ENCODE data around the gene CDK17. TPM values are rescaled to one million over a fixed set of nuclear protein-coding genes. Genes with fewer than 3 reads are reported as not detected.

Gene CDK17
- total RNA-seq, 1 donor from 2014 or later = 47.1 TPM

GRCh38 chr12:96338852-96339471, 61.3 kb downstream of the CDK17 start:
- TF ChIP-seq, protein P1, sequence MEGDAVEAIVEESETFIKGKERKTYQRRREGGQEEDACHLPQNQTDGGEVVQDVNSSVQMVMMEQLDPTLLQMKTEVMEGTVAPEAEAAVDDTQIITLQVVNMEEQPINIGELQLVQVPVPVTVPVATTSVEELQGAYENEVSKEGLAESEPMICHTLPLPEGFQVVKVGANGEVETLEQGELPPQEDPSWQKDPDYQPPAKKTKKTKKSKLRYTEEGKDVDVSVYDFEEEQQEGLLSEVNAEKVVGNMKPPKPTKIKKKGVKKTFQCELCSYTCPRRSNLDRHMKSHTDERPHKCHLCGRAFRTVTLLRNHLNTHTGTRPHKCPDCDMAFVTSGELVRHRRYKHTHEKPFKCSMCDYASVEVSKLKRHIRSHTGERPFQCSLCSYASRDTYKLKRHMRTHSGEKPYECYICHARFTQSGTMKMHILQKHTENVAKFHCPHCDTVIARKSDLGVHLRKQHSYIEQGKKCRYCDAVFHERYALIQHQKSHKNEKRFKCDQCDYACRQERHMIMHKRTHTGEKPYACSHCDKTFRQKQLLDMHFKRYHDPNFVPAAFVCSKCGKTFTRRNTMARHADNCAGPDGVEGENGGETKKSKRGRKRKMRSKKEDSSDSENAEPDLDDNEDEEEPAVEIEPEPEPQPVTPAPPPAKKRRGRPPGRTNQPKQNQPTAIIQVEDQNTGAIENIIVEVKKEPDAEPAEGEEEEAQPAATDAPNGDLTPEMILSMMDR (IDR thresholded peaks at IDR 0.05) = no peak
- H3K36me3 ChIP-seq = no peaks in the 10 kb centered on the region
- ATAC-seq (no peak), DNase-seq (no peak)
- peaks cover 5% of the 10 kb centered on the region for H3K9me3 ChIP-seq
- H3K4me1 ChIP-seq = no peaks in the 10 kb centered on the region
- no peaks in the 10 kb centered on the region for H3K27me3 ChIP-seq
- intact Hi-C loops (cut with DNase I) = no loop called here
- no peak overlapping the region for H3K27ac ChIP-seq
- no peak overlapping the region for H3K4me3 ChIP-seq

- Histone ChIP-seq H3K27ac (no peak overlapping the region), H3K9me3 (no peaks in the 10 kb centered on the region), H3K4me1 (no peaks in the 10 kb centered on the region), H3K27me3 (no peaks in the 10 kb centered on the region), H3K36me3 (no peaks in the 10 kb centered on the region), H3K4me3 (no peak overlapping the region)
- intact Hi-C loops (cut with DNase I) = no loop called here
- TF ChIP-seq, protein P1 (IDR thresholded peaks at IDR 0.05) = no peak
- DNase-seq = no peak
- no peak for ATAC-seq
Observed at GRCh38 chr12:96337953-96338352, 62.3 kb downstream of the CDK17 start.

DNA sequence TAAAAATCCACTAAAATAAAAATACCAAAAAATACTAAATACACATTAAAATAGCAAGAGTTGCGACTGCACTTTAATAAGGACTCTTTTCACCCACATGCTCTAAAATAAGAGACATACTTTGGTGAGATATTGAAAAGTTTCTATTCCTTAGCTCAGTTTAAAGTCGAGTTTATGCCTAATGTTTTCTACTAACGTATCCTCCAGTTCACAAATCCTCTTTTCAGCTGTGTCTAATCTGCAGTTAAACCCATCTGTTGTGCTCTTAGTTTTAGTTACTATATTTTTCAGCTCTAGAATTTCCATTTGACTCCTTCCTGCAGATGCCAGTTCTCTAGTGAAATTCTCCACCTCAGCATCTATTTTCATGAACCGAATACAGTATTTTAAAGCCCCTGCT, 63.8 kb downstream of the CDK17 start:
- Histone ChIP-seq H3K27me3 (no peaks in the 10 kb centered on the region), H3K4me1 (no peaks in the 10 kb centered on the region), H3K27ac (no peak overlapping the region), H3K4me3 (no peak overlapping the region), H3K36me3 (peaks cover 7% of the 10 kb centered on the region), H3K9me3 (no peaks in the 10 kb centered on the region)
- DNase-seq (no peak), ATAC-seq (no peak)
- TF ChIP-seq, protein P1 (IDR thresholded peaks at IDR 0.05) = no peak
- intact Hi-C loops (cut with DNase I) = no loop called here

DNA sequence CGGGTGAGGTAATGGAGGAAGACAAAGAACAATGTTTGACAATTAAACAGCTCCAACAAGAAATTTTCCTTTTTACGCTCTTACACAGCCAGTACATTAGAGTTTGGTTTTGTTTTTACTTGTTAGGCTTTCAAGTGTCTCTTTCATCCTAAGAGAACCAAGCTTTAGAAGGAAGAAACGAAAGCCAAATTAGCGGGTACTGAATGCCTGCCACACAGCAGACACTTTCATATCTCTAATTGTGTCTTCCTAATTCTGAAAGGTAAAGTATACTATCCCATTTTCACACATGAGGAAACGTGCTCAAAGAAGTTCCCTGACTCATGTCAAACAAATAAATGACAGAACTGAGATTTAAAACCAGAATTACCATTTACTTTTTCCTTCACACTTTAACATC, 65.0 kb downstream of the CDK17 start:
- no peak for ATAC-seq
- H3K27me3 ChIP-seq = no peaks in the 10 kb centered on the region
- H3K9me3 ChIP-seq = no peaks in the 10 kb centered on the region
- no peak overlapping the region for H3K4me3 ChIP-seq
- TF ChIP-seq, protein P1 (IDR thresholded peaks at IDR 0.05) = no peak
- H3K36me3 ChIP-seq = peaks cover 15% of the 10 kb centered on the region
- H3K4me1 ChIP-seq = no peaks in the 10 kb centered on the region
- no peak overlapping the region for H3K27ac ChIP-seq
- no peak for DNase-seq
- intact Hi-C loops (cut with DNase I) = no loop called here

- Histone ChIP-seq H3K4me1 (no peaks in the 10 kb centered on the region), H3K36me3 (peaks cover 15% of the 10 kb centered on the region), H3K27ac (no peak overlapping the region), H3K9me3 (no peaks in the 10 kb centered on the region), H3K27me3 (no peaks in the 10 kb centered on the region), H3K4me3 (no peak overlapping the region)
- DNase-seq = no peak
- no peak for ATAC-seq
- TF ChIP-seq, protein P1 (IDR thresholded peaks at IDR 0.05) = no peak
- intact Hi-C loops (cut with DNase I) = no loop called here
Observed at GRCh38 chr12:96334502-96334901, 65.7 kb downstream of the CDK17 start.

DNA sequence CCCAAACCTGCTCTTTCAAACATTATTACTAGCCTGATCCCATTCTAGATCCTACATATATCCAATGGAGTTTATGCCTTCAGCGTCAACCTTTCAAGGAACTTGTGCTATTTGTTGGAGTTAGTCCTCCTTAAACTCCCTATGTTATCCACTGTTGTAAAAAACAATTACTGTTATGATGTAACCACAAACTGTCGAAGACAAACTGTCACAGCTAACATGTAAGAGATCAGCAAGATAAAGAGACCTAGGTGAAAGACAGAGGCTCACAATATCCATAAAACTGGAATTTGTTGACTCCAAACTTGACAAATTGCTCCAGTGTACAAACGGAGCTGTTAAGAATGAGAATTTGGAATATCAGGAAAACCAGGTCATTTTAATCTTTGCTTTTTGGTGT, 70.7 kb downstream of the CDK17 start:
- H3K36me3 ChIP-seq = peaks cover 15% of the 10 kb centered on the region
- ATAC-seq = no peak
- H3K27me3 ChIP-seq = no peaks in the 10 kb centered on the region
- no peaks in the 10 kb centered on the region for H3K9me3 ChIP-seq
- intact Hi-C loops (cut with DNase I) = no loop called here
- H3K4me1 ChIP-seq = no peaks in the 10 kb centered on the region
- TF ChIP-seq, protein P1 (IDR thresholded peaks at IDR 0.05) = no peak
- no peak overlapping the region for H3K4me3 ChIP-seq
- H3K27ac ChIP-seq = no peak overlapping the region
- DNase-seq = no peak

All from upper lobe of right lung (tissue), 1 donor.